Right lung (tissue), 5 donors: ENCODE results near the gene LPAR1. TPM values are rescaled to one million over a fixed set of nuclear protein-coding genes. Genes with fewer than 3 reads are reported as not detected.

Source experiments
- DNase-seq, 2 donors: peaks; one replicate each; pipeline ENCODE4 v3.0.0-alpha.2; 2013
- polyA plus RNA-seq, 5 donors: library from polyadenylated mRNA; unstranded; fragments of 120-200 nt; gene quantifications; one replicate each; pipeline versions ENCODE4 v1.2.1 to v1.2.3, GENCODE V29; 2013; ENCODE audit warnings: inconsistent platforms in 1 of 5, low replicate concordance in 1 of 5; ENCODE audit not compliant: insufficient read length in 5 of 5, insufficient read depth in 1 of 5

Gene LPAR1
- polyA plus RNA-seq, 5 donors = 54.4 to 73.3 (median 67.4) TPM

DNA sequence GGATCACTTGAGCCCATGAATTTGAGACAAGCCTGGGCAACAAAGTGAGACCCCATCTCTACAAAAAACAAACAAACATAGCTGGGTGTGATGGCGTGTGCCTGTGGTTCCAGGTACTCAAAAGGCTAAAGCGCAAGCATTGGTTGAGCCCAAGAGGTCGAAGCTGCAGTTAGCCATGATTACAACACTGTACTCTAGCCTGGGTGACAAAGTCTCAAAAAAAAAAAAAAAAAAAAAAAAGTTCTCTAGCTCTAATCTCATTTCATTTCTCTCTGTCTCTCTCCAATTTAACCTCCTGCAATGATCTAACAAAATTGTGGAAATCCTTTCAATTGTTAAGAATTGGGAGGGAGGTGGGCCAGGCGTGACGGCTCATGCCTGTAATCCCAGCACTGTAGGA lies 33.3 kb downstream of the LPAR1 start:
- DNase-seq = no peak

DNA sequence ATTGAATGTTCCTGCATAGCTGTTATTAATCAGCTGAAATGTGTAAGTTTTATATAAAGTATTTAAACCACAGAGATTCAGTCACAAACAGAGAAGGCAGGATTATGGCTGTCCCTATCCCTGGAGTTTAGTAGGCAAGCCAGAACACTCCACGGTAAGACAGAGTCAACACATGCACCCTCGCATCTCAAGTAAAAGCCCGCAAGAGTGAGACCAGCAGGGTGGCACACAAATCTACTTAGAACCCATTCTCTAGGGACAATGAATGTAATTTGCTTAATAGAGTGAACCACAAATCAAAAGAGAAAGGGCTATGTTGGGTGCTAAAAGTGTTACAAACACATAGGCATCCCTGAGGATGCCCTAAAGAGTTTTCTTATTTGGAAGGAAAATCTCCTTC lies 35.1 kb downstream of the LPAR1 start:
- no peak for DNase-seq

DNA sequence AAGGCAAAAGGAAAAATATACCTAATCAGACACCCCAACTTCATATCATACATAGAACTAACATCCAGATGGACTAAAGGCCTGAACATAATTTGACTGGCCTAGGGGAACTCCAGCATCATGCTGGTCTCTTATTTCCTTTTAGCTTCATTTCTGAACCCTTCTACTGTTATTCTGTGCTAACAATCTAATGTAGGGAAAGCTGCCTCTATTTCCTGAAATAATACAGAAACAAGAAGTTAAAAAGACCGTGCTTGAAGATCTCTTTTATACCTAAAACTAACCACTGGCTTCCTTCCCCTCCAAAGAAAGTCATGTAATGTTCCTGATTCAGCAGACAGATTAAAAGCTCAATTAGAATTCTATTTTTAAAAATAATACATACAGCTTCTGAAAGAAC lies 36.7 kb downstream of the LPAR1 start:
- DNase-seq = no peak

GRCh38 chr9:111000202-111000601 lies 38.1 kb downstream of the LPAR1 start:
- no peak for DNase-seq

DNA sequence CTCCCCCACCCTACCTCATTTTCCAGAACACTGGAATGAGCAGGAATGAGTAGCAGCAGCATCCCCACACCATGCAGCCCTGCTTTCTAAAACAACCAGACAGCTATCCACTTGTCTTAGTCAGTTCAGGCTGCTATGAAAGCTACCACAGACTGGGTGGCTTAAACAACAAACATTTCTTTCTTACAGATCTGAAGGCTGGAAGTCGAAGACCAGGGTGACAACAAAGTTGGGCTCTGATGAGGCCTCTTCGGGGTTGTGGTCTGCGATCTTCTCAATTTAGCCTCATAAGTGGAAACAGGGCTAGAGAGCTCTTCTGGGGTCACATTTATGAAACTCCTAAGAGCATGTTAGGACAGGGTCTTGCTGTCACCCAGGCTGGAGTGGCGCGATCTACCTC lies 38.9 kb downstream of the LPAR1 start:
- DNase-seq = no peak

GRCh38 chr9:110997847-110998246 lies 40.4 kb downstream of the LPAR1 start:
- DNase-seq = no peak

GRCh38 chr9:110996436-110997220 lies 41.6 kb downstream of the LPAR1 start:
- DNase-seq = peak; percentile 79 to 87

- DNase-seq = peak; percentile 23 to 34
Measured at GRCh38 chr9:110995420-110996340, 42.6 kb downstream of the LPAR1 start.

- peak; percentile 66 to 71 for DNase-seq
Measured at GRCh38 chr9:110994771-110995241, 43.5 kb downstream of the LPAR1 start.

DNA sequence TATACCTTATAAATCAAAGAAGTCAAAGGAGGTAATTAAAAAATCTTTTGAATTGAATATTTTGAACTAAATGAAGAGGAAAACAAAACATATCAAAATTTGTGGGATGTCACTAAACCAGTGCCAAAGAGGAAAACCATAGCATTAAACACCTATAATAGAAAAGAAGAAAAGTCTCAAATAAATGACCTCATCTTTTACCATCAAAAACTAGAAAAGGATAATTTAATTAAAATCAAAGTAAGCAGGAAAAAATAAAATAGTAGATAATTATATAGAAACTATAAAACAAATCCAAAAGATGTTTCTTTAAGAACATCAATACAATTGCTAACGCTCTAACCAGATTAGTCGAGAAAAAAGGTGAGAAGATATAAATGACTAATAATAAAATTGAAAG lies 47.8 kb downstream of the LPAR1 start:
- DNase-seq = no peak

DNA sequence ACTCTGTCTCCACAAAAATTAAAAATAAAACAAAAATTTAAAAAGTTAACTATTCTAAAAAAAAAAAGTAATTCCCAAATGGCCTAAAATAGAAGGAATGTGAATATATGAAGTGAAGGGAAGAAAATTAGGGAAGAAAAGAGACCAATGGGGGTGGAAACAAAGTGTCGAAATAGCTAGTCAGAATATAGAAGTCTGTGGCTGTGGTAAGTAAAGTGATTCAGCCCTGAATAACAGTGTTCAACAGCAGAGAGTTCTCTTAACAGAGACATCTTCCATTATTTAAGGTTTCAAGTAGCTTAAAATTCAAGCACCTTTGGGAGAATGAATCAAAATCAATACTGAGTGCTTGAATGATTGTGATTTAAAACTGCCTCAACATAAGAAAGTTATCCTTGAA lies 51.7 kb downstream of the LPAR1 start:
- no peak for DNase-seq

GRCh38 chr9:110984890-110985437 lies 53.3 kb downstream of the LPAR1 start:
- no peak for DNase-seq

DNA sequence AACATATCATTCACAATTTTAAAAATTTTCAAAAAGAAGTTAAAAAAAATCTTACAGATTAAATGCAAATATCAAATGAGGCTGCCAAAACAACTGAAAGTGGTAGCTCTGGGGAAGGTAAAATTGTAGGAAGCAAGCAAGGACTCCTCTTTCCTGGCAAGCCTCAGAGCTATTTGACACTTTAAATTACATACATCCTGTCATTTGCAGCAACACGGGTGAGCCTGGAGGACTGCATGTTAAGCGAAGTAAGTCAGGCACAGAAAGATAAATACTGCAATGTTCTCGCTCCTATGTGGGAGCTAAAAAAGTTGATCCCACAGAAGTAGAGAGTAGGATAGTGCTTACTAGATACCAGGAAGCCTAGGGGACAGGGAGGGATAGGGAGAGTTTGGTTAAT lies 58.0 kb downstream of the LPAR1 start:
- no peak for DNase-seq

DNA sequence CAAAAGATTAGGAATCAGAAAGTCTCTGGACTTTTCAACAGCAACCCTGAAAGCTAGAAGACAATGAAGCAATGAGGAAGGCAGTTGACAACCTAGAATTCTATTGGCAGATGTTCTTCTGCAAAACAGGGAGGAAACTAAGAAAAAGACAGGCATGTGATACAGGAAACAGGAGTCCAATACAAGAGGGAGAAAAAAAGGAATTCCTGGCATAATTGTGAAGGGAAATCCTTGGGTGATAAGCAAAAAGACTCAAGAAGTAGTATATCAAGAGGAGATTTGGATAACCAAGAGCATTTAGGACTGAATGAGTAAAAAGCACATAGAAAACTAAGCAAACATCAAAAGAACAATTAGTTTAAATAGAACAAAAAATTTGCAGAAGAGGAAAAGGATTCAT lies 58.6 kb downstream of the LPAR1 start:
- no peak for DNase-seq

- no peak for DNase-seq
Measured at GRCh38 chr9:110978516-110978915, 59.8 kb downstream of the LPAR1 start.

GRCh38 chr9:110977259-110977709 lies 61.0 kb downstream of the LPAR1 start:
- DNase-seq = peak; percentile 21 to 25

DNA sequence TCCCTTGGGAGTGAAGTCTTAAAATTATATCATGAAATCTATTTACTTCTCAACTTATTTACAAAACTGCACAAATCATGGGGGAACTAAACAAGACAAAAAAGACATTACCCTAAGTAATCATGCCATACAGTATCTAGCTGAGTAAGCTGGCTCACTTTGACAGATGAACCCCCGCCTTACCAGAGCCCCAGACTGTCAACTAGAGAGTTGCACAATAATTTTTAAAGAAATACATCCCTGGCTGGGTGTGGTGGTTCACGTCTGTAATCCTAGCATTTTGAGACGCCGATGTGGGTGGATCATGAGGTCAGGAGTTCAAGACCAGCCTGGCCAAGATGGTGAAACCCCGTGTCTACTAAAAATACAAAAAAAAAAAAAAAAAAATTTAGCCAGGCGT lies 62.3 kb downstream of the LPAR1 start:
- no peak for DNase-seq

DNA sequence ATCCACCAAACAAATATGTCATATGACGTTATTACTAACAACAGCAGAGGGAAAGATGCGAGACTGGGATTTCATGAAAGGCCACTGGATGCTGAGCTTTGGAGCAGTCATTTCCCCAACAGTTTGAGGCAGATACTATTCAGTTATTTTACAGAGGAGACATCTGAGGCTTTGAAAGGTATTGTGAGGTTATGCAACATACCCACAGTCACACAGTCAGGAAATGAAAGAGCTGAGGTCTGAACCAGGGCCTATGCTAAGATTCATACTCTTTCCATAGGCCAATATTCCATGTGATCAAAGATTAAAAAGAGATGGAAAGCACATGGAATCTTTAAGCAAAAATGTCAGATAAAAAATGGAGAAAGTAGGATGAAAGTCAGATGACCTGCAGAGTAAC lies 63.0 kb downstream of the LPAR1 start:
- DNase-seq = no peak

GRCh38 chr9:110971705-110972104 lies 66.6 kb downstream of the LPAR1 start:
- no peak for DNase-seq

GRCh38 chr9:110971234-110971633 lies 67.0 kb downstream of the LPAR1 start:
- DNase-seq = no peak

- no peak for DNase-seq
Measured at GRCh38 chr9:110969971-110970386, 68.3 kb downstream of the LPAR1 start.

GRCh38 chr9:110968096-110968495 lies 70.2 kb downstream of the LPAR1 start:
- DNase-seq = no peak
